Measurements from ENCODE around the gene PEX5.

GRCh38 chr12:7157391-7157790, 32.1 kb upstream of the PEX5 start:
- no peak for TF ChIP-seq CTCF (IDR thresholded peaks at IDR 0.05)
- no peak for TF ChIP-seq EP300 (IDR thresholded peaks at IDR 0.05)
- TF ChIP-seq POLR2AphosphoS5 (IDR thresholded peaks at IDR 0.05): no peak
- TF ChIP-seq POLR2A (IDR thresholded peaks at IDR 0.05): no peak
